ENCODE results near the gene LSM2.

DNA sequence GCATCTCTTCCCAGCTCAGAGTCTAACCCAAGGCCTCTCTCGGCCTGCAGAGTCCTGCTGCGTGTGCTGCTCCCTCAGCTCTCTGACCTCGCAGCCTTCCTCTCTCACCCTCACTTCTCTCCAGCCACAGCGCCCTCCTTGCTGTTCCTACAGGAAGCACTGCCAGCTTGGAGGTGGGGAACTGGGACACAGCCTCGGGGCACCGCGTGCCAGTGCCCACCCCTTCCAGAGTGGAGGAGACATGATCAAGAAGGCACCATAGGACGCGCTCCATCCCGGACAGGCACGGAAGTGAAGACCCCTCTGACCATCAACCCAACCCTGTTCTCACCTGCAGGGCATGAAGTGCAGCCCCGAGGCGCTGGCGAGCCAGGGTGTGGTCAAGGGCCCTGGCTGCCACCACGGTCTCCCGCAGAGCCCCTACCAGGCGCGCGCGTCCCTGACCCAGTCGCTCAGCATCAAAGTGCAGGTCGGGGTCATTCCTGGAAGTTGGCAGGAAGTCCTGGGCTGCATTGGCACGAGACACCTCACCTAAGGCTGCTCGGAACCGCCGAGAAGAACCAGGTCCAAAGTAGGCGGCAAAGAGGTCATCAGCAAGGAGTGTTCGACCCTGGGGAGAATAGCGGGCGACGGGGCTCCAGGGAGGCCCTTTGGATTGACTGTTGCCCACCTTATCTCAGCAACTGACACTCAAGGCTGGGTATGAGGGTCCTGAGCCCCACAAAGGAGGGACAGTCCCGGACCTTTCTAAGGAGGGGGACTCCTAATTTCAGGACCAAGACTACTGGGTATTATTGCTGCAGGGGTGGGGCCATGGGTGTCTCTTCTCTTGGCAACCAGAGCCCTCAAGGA, 30.9 kb downstream of the LSM2 start:
- TF ChIP-seq, protein P1, sequence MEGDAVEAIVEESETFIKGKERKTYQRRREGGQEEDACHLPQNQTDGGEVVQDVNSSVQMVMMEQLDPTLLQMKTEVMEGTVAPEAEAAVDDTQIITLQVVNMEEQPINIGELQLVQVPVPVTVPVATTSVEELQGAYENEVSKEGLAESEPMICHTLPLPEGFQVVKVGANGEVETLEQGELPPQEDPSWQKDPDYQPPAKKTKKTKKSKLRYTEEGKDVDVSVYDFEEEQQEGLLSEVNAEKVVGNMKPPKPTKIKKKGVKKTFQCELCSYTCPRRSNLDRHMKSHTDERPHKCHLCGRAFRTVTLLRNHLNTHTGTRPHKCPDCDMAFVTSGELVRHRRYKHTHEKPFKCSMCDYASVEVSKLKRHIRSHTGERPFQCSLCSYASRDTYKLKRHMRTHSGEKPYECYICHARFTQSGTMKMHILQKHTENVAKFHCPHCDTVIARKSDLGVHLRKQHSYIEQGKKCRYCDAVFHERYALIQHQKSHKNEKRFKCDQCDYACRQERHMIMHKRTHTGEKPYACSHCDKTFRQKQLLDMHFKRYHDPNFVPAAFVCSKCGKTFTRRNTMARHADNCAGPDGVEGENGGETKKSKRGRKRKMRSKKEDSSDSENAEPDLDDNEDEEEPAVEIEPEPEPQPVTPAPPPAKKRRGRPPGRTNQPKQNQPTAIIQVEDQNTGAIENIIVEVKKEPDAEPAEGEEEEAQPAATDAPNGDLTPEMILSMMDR (conservative IDR thresholded peaks at IDR 0.05 in 1 of 2, IDR thresholded peaks at IDR 0.05 in 1 of 2; ENCODE audit: extremely low read depth in 1 of 2, insufficient read depth in 1 of 2, low read depth in 1 of 2, low read length in 2 of 2) = no peak
- TF ChIP-seq EZH2 (IDR thresholded peaks at IDR 0.05; ENCODE audit: borderline replicate concordance, low read length) = no peak

Data from mammary epithelial cell (primary cell).